ENCODE measurements around the gene KRT1.

DNA sequence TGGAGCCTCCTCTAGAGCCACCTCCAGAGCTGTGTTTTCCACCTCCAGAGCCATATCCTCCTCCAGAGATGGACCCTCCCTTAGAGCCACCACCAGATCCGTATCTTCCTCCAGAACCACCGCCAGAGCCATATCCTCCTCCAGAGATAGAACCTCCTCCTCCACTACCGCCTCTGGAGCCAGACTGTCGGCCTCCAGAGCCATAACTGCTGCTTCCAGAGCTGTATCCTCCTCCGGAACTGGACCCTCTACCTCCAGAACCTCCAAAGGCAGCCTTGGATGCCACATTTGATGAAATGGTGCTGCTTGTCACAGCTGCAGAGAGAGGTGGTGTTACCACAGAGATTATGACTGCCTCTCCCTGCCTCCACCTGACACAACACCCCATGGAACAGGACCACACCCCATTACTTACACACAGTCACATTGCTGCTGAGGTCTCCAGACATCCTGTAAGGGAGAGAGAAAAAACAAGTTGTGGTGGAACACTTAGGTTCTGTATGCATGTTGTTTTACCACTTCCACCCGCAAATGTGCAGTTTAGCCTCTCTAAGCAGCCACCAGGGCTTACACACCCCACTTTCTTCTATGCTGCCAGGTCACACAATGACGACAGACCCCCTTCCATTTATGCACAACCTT, 35.0 kb downstream of the KRT1 start:
- TF ChIP-seq TARDBP (IDR thresholded peaks at IDR 0.05) = no peak
- TF ChIP-seq ARNT (IDR thresholded peaks at IDR 0.05) = no peak
- no peak for TF ChIP-seq NFRKB (IDR thresholded peaks at IDR 0.05)
- no peak for TF ChIP-seq HDGF (IDR thresholded peaks at IDR 0.05; ENCODE audit: borderline replicate concordance)
- no peak for TF ChIP-seq ELF4 (IDR thresholded peaks at IDR 0.05)
- TF ChIP-seq FOXA1 (IDR thresholded peaks at IDR 0.05) = no peak
